ENCODE measurements around the gene SEC16A. TPM values are rescaled to one million over a fixed set of nuclear protein-coding genes. Genes with fewer than 3 reads are reported as not detected.
A peak's percentile ranks its signal among the peaks of the same experiment; 100 is the strongest.

Gene SEC16A
- total RNA-seq, 1 donor from 2014 or later, result 66.5 TPM

DNA sequence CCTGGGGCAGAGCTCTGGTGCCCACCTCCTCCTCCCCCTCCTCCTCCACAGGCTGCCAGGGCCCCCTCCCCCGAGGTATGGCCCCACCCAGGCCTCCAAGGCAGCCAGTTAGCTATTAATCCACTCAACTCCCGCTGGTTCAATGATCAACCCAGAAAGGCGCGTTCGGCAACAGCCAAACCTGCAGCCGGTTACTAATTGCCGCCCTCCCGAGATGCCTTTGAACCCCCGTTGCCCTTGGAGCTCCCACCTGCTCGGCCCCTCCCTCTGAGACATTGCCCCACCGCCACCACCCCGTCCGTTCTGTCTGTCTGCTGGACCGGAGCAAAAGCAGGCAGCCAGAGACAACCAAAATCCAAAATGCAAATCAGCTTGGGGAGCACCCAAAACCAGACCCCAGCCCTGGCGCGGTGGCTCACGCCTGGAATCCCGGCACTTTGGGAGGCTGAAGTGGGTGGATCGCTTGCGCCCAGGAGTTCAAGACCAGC lies 37.3 kb upstream of the SEC16A start:
- ATAC-seq (peak; percentile 65 to 70), DNase-seq (peak; percentile 76)
- Histone ChIP-seq H3K36me3 (peaks cover 69% of the 10 kb centered on the region), H3K4me1 (peaks cover 68% of the 10 kb centered on the region), H3K9me3 (no peaks in the 10 kb centered on the region), H3K27me3 (ENCODE audit: low read depth) (no peaks in the 10 kb centered on the region), H3K4me3 (peak overlapping the region; percentile 40), H3K27ac (peak overlapping the region; percentile 75)
- intact Hi-C loops (cut with DNase I), result no loop called here
- TF ChIP-seq, protein P1, sequence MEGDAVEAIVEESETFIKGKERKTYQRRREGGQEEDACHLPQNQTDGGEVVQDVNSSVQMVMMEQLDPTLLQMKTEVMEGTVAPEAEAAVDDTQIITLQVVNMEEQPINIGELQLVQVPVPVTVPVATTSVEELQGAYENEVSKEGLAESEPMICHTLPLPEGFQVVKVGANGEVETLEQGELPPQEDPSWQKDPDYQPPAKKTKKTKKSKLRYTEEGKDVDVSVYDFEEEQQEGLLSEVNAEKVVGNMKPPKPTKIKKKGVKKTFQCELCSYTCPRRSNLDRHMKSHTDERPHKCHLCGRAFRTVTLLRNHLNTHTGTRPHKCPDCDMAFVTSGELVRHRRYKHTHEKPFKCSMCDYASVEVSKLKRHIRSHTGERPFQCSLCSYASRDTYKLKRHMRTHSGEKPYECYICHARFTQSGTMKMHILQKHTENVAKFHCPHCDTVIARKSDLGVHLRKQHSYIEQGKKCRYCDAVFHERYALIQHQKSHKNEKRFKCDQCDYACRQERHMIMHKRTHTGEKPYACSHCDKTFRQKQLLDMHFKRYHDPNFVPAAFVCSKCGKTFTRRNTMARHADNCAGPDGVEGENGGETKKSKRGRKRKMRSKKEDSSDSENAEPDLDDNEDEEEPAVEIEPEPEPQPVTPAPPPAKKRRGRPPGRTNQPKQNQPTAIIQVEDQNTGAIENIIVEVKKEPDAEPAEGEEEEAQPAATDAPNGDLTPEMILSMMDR (IDR thresholded peaks at IDR 0.05), result no peak

DNA sequence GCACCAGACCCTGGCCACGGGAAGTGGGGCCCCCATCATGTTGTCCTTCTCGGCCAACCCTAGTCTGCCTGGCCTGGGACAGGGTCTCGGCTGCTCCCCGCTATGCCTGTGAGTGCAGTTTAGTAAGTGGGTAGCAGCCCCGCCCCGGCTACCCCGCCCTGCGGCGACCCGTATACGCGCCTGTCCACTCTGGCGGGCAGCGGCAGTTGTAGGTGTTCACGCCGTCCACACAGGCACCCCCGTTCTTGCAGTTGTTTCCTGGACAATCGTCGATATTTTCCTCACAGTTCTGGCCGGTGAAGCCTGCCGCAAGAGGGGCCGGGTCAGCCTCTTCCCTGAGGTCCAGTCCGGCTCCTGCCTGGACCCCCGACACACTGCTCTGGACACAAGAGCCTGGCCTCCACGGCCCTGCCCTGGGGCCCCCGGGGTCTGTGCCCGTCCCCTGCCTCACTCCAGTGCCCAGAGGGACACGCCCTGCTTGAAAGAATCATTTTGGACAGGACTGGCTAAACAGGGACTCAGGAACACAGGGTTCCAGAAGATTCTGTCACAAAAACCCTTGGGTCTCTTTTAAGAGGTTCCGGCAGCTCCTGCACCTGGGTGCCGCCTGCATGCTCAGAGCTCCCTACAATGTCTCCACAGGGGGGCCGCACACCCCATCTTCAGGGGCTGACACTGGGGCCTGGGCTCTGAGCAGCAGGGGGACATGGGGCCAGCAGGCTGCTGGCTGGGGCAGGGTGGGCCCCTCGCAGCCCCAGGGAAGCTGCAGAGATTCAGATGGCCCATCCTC lies 36.6 kb upstream of the SEC16A start:
- Histone ChIP-seq H3K9me3 (no peaks in the 10 kb centered on the region), H3K27me3 (ENCODE audit: low read depth) (no peaks in the 10 kb centered on the region), H3K4me1 (peaks cover 62% of the 10 kb centered on the region), H3K36me3 (peaks cover 76% of the 10 kb centered on the region), H3K27ac (peak overlapping the region; percentile 71), H3K4me3 (peak overlapping the region; percentile 40)
- no peak for DNase-seq
- TF ChIP-seq, protein P1 (IDR thresholded peaks at IDR 0.05), result no peak
- peak; percentile 34 to 39 for ATAC-seq
- intact Hi-C loops (cut with DNase I), result no loop called here

- TF ChIP-seq, protein P1 (IDR thresholded peaks at IDR 0.05), result no peak
- Histone ChIP-seq H3K36me3 (peaks cover 84% of the 10 kb centered on the region), H3K27me3 (ENCODE audit: low read depth) (no peaks in the 10 kb centered on the region), H3K27ac (peak overlapping the region; percentile 71), H3K9me3 (no peaks in the 10 kb centered on the region), H3K4me3 (peak overlapping the region; percentile 40), H3K4me1 (peaks cover 58% of the 10 kb centered on the region)
- ATAC-seq (no peak), DNase-seq (peak; percentile 68)
- intact Hi-C loops (cut with DNase I), result no loop called here
Measured at GRCh38 chr9:136518623-136519022, 35.8 kb upstream of the SEC16A start.

- TF ChIP-seq, protein P1 (IDR thresholded peaks at IDR 0.05), result no peak
- Histone ChIP-seq H3K4me1 (peaks cover 57% of the 10 kb centered on the region), H3K27me3 (ENCODE audit: low read depth) (no peaks in the 10 kb centered on the region), H3K27ac (no peak overlapping the region), H3K36me3 (peaks cover 84% of the 10 kb centered on the region), H3K4me3 (no peak overlapping the region), H3K9me3 (no peaks in the 10 kb centered on the region)
- no peak for ATAC-seq
- intact Hi-C loops (cut with DNase I), result no loop called here
- no peak for DNase-seq
Measured at GRCh38 chr9:136517950-136518349, 35.1 kb upstream of the SEC16A start.

GRCh38 chr9:136517012-136517743 lies 34.3 kb upstream of the SEC16A start:
- TF ChIP-seq, protein P1 (IDR thresholded peaks at IDR 0.05), result no peak
- intact Hi-C loops (cut with DNase I), result no loop called here
- Histone ChIP-seq H3K27ac (no peak overlapping the region), H3K4me3 (no peak overlapping the region), H3K36me3 (peaks cover 84% of the 10 kb centered on the region), H3K4me1 (peaks cover 50% of the 10 kb centered on the region), H3K9me3 (no peaks in the 10 kb centered on the region), H3K27me3 (ENCODE audit: low read depth) (no peaks in the 10 kb centered on the region)
- no peak for DNase-seq
- no peak for ATAC-seq
